Loucy (cell line): ENCODE data around the gene PARP15.

Source experiments
- EZH2phosphoT487 ChIP-seq: fragments of 200-600 bp; IDR thresholded peaks from 2 replicates; pipeline ENCODE4 v1.6.1; 2018; ENCODE audit warnings: antibody characterized with exemption, mild to moderate bottlenecking, moderate library complexity, borderline replicate concordance
- TF ChIP-seq, protein P1 (sequence below): fragments of 200-600 bp; sonication (generic); conservative IDR thresholded peaks from 2 replicates; pipeline ENCODE4 v1.5.1; 2014; ENCODE audit warnings: mild to moderate bottlenecking, antibody characterized with exemption, low read length

DNA sequence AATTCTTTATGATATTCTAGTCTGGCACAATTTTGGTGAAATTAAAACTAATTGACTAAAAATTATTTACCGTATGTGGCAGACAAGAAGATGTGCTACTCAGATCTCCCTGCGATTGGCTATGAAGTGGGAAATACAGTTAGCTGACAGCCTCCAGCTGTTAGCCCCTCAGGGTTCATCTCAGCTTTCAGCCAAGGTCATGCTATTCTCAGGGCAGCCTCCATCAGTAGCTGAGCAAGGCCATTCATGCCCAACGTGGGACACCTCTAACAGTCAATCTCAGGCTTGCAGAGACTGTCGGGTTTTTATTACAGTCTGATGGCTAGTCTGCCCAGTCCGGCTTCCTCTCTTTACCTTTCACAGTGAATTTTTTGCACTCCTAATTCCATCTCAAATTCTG, 20.1 kb upstream of the PARP15 start:
- TF ChIP-seq EZH2phosphoT487: no peak
- TF ChIP-seq, protein P1, sequence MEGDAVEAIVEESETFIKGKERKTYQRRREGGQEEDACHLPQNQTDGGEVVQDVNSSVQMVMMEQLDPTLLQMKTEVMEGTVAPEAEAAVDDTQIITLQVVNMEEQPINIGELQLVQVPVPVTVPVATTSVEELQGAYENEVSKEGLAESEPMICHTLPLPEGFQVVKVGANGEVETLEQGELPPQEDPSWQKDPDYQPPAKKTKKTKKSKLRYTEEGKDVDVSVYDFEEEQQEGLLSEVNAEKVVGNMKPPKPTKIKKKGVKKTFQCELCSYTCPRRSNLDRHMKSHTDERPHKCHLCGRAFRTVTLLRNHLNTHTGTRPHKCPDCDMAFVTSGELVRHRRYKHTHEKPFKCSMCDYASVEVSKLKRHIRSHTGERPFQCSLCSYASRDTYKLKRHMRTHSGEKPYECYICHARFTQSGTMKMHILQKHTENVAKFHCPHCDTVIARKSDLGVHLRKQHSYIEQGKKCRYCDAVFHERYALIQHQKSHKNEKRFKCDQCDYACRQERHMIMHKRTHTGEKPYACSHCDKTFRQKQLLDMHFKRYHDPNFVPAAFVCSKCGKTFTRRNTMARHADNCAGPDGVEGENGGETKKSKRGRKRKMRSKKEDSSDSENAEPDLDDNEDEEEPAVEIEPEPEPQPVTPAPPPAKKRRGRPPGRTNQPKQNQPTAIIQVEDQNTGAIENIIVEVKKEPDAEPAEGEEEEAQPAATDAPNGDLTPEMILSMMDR: no peak
